Cardiac fibroblast (primary cell): Measurements from ENCODE around the gene ZNF638.

ENCODE experiments used
- DNase-seq, 2 donors: peaks; one replicate each; pipeline versions ENCODE4 v3.0.0 to v3.0.0-alpha.2; 2010; ENCODE audit warnings: low read depth in 2 of 2
- H3K4me3 ChIP-seq, 2 donors: replicated peaks in 1 of 2; 1 replicate in 1 of 2; 2 replicates in 1 of 2; pipeline ENCODE4 v1.5.1; 2011; ENCODE audit warnings: low read depth in 2 of 2, low read length in 2 of 2, mild to moderate bottlenecking in 2 of 2, moderate library complexity in 1 of 2
- CTCF ChIP-seq: IDR thresholded peaks from one replicate; pipeline ENCODE4 v1.5.1; 2011; ENCODE audit warnings: low read depth, mild to moderate bottlenecking, low read length, inconsistent platforms

The ZNF638 gene

GRCh38 chr2:71361631-71362030 is 30.0 kb downstream of the ZNF638 start:
- H3K4me3 ChIP-seq: no peak overlapping the region
- no peak for DNase-seq
- TF ChIP-seq CTCF: no peak

GRCh38 chr2:71362447-71362846 is 30.9 kb downstream of the ZNF638 start:
- DNase-seq: no peak
- TF ChIP-seq CTCF: no peak
- no peak overlapping the region for H3K4me3 ChIP-seq

- no peak overlapping the region for H3K4me3 ChIP-seq
- no peak for DNase-seq
- TF ChIP-seq CTCF: no peak
These were observed 38.4 kb downstream of the ZNF638 start for GRCh38 chr2:71370015-71370414.

- DNase-seq: no peak
- TF ChIP-seq CTCF: no peak
- no peak overlapping the region for H3K4me3 ChIP-seq
These were observed 40.5 kb downstream of the ZNF638 start for GRCh38 chr2:71372042-71372441.

- no peak for TF ChIP-seq CTCF
- peak; percentile 66 to 87 for DNase-seq
- no peak overlapping the region for H3K4me3 ChIP-seq
These were observed 47.5 kb downstream of the ZNF638 start for GRCh38 chr2:71379086-71379485.

GRCh38 chr2:71380665-71381064 is 49.1 kb downstream of the ZNF638 start:
- H3K4me3 ChIP-seq: no peak overlapping the region
- TF ChIP-seq CTCF: no peak
- DNase-seq: peak in 1 of 2 donors; percentile 28

GRCh38 chr2:71385012-71385411 is 53.4 kb downstream of the ZNF638 start:
- no peak overlapping the region for H3K4me3 ChIP-seq
- no peak for TF ChIP-seq CTCF
- DNase-seq: peak; percentile 70 to 89
